ENCODE measurements around the gene KPNB1. TPM values are rescaled to one million over a fixed set of nuclear protein-coding genes. Genes with fewer than 3 reads are reported as not detected.

Gene KPNB1
- total RNA-seq, 4 donors from 2014 or later = 100 to 162 (median 139) TPM

- H3K36me3 ChIP-seq = peaks cover 98% of the 10 kb centered on the region
- no peak for DNase-seq (ENCODE audit: low spot score in 2 of 2)
- 15% methylated on average over 1 of the region's 1 CpG for WGBS
- H3K9me3 ChIP-seq = no peaks in the 10 kb centered on the region
- no peak overlapping the region for H3K4me3 ChIP-seq
- H3K27me3 ChIP-seq = no peaks in the 10 kb centered on the region
- no peaks in the 10 kb centered on the region for H3K4me1 ChIP-seq
- no peak overlapping the region for H3K27ac ChIP-seq
- TF ChIP-seq POLR2AphosphoS5 (IDR thresholded peaks at IDR 0.05) = no peak
- TF ChIP-seq CTCF (IDR thresholded peaks at IDR 0.05) = no peak
- no peak for TF ChIP-seq POLR2A (IDR thresholded peaks at IDR 0.05)
- TF ChIP-seq EP300 (IDR thresholded peaks at IDR 0.05) = no peak
Measured at GRCh38 chr17:47670064-47670463, 20.3 kb downstream of the KPNB1 start.

- no peaks in the 10 kb centered on the region for H3K9me3 ChIP-seq
Measured at GRCh38 chr17:47674499-47674898, 24.8 kb downstream of the KPNB1 start.

GRCh38 chr17:47675380-47676198 lies 25.9 kb downstream of the KPNB1 start:
- no peaks in the 10 kb centered on the region for H3K9me3 ChIP-seq
- no peaks in the 10 kb centered on the region for H3K27me3 ChIP-seq
- no peak overlapping the region for H3K27ac ChIP-seq
- DNase-seq (ENCODE audit: low spot score in 2 of 2) = no peak
- no peaks in the 10 kb centered on the region for H3K4me1 ChIP-seq
- H3K36me3 ChIP-seq = peaks cover 100% of the 10 kb centered on the region
- no peak overlapping the region for H3K4me3 ChIP-seq
- TF ChIP-seq CTCF (IDR thresholded peaks at IDR 0.05) = no peak
- no peak for TF ChIP-seq POLR2AphosphoS5 (IDR thresholded peaks at IDR 0.05)
- no peak for TF ChIP-seq POLR2A (IDR thresholded peaks at IDR 0.05)
- 94% methylated on average over 2 of the region's 2 CpGs for WGBS

More at GRCh38 chr17:47674499-47674898, 24.8 kb downstream of the KPNB1 start:
- H3K4me3 ChIP-seq = no peak overlapping the region
- no peaks in the 10 kb centered on the region for H3K4me1 ChIP-seq
- 89% methylated on average over 4 of the region's 4 CpGs for WGBS
- no peak overlapping the region for H3K27ac ChIP-seq
- H3K36me3 ChIP-seq = peaks cover 100% of the 10 kb centered on the region
- DNase-seq (ENCODE audit: low spot score in 2 of 2) = no peak
- no peaks in the 10 kb centered on the region for H3K27me3 ChIP-seq
- no peak for TF ChIP-seq CTCF (IDR thresholded peaks at IDR 0.05)
- no peak for TF ChIP-seq POLR2AphosphoS5 (IDR thresholded peaks at IDR 0.05)
- TF ChIP-seq EP300 (IDR thresholded peaks at IDR 0.05) = no peak
- no peak for TF ChIP-seq POLR2A (IDR thresholded peaks at IDR 0.05)

- TF ChIP-seq EP300 (IDR thresholded peaks at IDR 0.05) (no peak), POLR2AphosphoS5 (IDR thresholded peaks at IDR 0.05) (no peak), POLR2A (IDR thresholded peaks at IDR 0.05) (no peak), CTCF (IDR thresholded peaks at IDR 0.05) (no peak)
- DNase-seq (ENCODE audit: low spot score in 2 of 2) = no peak
- Histone ChIP-seq H3K36me3 (peaks cover 99% of the 10 kb centered on the region), H3K27me3 (no peaks in the 10 kb centered on the region), H3K27ac (no peak overlapping the region), H3K4me1 (no peaks in the 10 kb centered on the region), H3K9me3 (no peaks in the 10 kb centered on the region), H3K4me3 (no peak overlapping the region)
- 88% methylated on average over 4 of the region's 4 CpGs for WGBS
Measured at GRCh38 chr17:47676199-47676472, 26.4 kb downstream of the KPNB1 start.

- Histone ChIP-seq H3K4me3 (no peak overlapping the region), H3K4me1 (no peaks in the 10 kb centered on the region), H3K9me3 (no peaks in the 10 kb centered on the region), H3K27ac (no peak overlapping the region), H3K27me3 (no peaks in the 10 kb centered on the region), H3K36me3 (peaks cover 99% of the 10 kb centered on the region)
- no peak for DNase-seq (ENCODE audit: low spot score in 2 of 2)
- no peak for TF ChIP-seq POLR2AphosphoS5 (IDR thresholded peaks at IDR 0.05)
- TF ChIP-seq POLR2A (IDR thresholded peaks at IDR 0.05) = no peak
- no peak for TF ChIP-seq CTCF (IDR thresholded peaks at IDR 0.05)
- TF ChIP-seq EP300 (IDR thresholded peaks at IDR 0.05) = no peak
- WGBS = 81% methylated on average over 7 of the region's 7 CpGs
Measured at GRCh38 chr17:47676510-47677165, 26.9 kb downstream of the KPNB1 start.

Measured in suprapubic skin (tissue), 4 donors.